Measurements from ENCODE around the gene OCA2.

DNA sequence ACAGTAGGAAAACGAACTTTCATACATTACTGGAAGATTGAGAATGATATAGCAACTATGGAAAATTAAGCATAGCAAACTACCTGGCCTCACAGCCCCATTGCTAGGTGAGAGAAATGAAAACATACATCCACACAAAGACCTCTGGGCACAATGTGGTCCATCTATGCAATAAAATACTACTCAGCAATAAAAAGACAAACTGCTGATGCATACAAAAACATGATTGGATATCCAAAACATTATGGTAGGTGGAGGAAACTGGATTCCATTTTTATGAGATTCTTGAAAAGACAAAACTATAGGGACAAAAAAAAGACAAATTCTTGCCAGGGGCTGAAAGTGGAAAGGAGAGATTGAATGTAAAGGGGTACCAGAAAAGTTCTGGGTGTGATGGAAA is 308.8 kb downstream of the OCA2 start:
- TF ChIP-seq EZH2phosphoT487 (IDR thresholded peaks at IDR 0.05; ENCODE audit: borderline replicate concordance) = no peak
- TF ChIP-seq, protein P1, sequence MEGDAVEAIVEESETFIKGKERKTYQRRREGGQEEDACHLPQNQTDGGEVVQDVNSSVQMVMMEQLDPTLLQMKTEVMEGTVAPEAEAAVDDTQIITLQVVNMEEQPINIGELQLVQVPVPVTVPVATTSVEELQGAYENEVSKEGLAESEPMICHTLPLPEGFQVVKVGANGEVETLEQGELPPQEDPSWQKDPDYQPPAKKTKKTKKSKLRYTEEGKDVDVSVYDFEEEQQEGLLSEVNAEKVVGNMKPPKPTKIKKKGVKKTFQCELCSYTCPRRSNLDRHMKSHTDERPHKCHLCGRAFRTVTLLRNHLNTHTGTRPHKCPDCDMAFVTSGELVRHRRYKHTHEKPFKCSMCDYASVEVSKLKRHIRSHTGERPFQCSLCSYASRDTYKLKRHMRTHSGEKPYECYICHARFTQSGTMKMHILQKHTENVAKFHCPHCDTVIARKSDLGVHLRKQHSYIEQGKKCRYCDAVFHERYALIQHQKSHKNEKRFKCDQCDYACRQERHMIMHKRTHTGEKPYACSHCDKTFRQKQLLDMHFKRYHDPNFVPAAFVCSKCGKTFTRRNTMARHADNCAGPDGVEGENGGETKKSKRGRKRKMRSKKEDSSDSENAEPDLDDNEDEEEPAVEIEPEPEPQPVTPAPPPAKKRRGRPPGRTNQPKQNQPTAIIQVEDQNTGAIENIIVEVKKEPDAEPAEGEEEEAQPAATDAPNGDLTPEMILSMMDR (conservative IDR thresholded peaks at IDR 0.05; ENCODE audit: low read length) = no peak

Data from Loucy (cell line).